ENCODE data around the gene ALOX15B. TPM values are rescaled to one million over a fixed set of nuclear protein-coding genes. Genes with fewer than 3 reads are reported as not detected.

ALOX15B gene
- total RNA-seq, 5 donors from 2014 or later (not counting 1 experiment from before 2014, with no cell fraction given): 0.10 to 0.20 (median 0.13) TPM; not detected in 2

DNA sequence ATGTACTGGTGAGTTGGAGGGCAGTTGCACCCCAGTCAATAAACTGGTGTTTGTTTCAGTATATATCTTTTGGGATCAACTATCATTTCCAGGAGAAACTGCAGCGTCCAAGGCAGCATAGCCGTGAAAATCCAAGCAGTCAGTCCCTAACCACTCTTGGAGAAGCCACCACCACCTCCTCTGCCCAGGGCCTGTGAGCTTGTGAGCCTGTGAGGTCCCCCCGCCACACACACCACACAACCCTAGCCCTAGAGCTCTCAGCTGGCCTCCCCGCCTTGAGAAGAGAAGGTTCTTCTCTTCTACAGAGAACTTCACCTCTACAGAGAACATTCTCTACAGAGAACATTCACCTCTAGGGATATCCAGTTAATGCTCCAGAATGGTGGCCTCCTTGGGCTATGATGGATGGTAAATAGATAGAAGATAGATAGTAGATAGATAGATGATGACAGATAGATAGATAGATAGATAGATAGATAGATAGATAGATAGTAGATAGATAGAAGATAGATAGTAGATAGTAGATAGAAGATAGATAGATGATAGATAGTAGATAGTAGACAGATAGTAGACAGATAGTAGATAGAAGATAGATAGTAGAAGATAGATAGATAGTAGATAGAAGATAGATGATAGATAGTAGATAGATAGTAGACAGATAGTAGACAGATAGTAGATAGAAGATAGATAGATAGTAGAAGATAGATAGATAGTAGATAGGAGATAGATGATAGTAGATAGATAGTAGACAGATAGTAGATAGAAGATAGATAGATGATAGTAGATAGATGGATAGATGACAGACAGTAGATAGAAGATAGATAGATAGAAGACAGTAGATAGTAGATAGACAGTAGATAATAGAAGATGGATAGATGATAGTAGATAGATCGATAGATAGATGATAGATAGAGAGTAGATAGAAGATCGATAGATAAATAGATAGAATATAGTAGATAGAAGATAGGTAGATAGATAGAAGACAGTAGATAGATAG is 13.7 kb downstream of the ALOX15B start:
- no peak for DNase-seq
- CTCF ChIA-PET: no interaction called here
- peaks cover 0 to 11% of the 10 kb centered on the region in 2 donors for H3K27me3 Mint-ChIP-seq

DNA sequence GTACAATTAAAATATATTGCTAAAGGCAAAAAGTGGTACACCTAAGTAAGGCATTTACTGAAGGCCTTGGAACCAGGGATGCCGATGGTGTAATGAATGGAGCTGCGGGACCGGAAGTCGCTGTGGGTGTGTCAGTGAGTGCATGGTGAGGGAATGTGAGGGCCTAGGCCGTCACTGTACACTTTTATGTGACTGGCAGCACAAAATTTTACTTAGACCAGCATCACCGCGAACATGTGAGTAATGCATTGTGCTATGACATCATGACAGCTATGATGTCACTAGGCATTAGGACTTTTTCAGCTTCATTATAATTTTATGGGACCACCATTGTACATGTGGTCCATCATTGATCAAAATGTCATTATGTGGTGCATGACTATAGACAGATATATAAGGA is 14.7 kb downstream of the ALOX15B start:
- WGBS (ENCODE audit: insufficient coverage): 92% methylated on average over 6 of the region's 7 CpGs

More for the DNA sequence above, 13.7 kb downstream of the ALOX15B start:
- no peak for ATAC-seq (replicated peaks in 1 of 4)
- Mint-ChIP-seq H3K27ac (no peak overlapping the region), H3K9me3 (no peaks in the 10 kb centered on the region), H3K4me3 (no peak overlapping the region), H3K36me3 (no peaks in the 10 kb centered on the region), H3K4me1 (peaks cover 0 to 22% (median 3%) of the 10 kb centered on the region in 3 donors)
- no CpG with 5 or more reads among the region's 6 CpGs for WGBS (ENCODE audit: insufficient coverage)
- Histone ChIP-seq H3K9me3 (no peaks in the 10 kb centered on the region), H3K27ac (ENCODE audit: low read length) (no peak overlapping the region), H3K4me3 (ENCODE audit: control insufficient read depth in 1 of 2, extremely low read depth in 1 of 2, low read length in 1 of 2) (no peak overlapping the region), H3K4me1 (ENCODE audit: control insufficient read depth in 1 of 2, extremely low read depth in 1 of 2, insufficient read depth in 2 of 2, low read length in 2 of 2) (peaks cover 0 to 13% of the 10 kb centered on the region in 2 experiments), H3K36me3 (ENCODE audit: control insufficient read depth in 2 of 2, extremely low read depth in 1 of 2, insufficient read depth in 1 of 2, low read length in 1 of 2) (no peaks in the 10 kb centered on the region), H3K27me3 (replicated peaks in 1 of 2; ENCODE audit: control insufficient read depth in 2 of 2, extremely low read depth in 1 of 2, insufficient read depth in 2 of 2, low read length in 1 of 2) (peaks cover 0 to 23% of the 10 kb centered on the region in 2 experiments)
- POLR2A ChIA-PET: no interaction called here

DNA sequence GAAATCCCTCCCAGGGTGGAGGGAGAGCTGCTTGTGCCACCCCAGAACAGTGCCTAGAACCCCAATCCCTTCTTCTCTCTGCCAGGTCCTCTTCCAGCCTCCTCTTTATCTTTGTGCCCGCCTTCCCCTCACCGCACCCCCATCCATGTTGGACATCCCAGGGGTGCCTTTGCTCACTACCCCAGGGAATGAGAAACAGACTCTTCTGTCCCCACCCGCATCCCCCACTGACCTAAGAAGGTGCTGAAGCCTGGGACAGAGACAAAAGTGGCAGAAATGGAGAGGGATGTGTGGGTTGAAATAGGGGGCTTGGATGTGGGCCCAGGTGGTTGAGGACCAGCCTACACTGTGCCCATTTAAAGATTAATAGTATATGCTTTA is 17.0 kb downstream of the ALOX15B start:
- H3K27me3 ChIP-seq (replicated peaks in 1 of 2; ENCODE audit: control insufficient read depth in 2 of 2, extremely low read depth in 1 of 2, insufficient read depth in 2 of 2, low read length in 1 of 2): peaks cover 0 to 16% of the 10 kb centered on the region in 2 experiments
- WGBS (ENCODE audit: insufficient coverage): 93% methylated on average over 2 of the region's 3 CpGs

More for the DNA sequence above, 14.7 kb downstream of the ALOX15B start:
- Histone ChIP-seq H3K27me3 (replicated peaks in 1 of 2; ENCODE audit: control insufficient read depth in 2 of 2, extremely low read depth in 1 of 2, insufficient read depth in 2 of 2, low read length in 1 of 2) (peaks cover 0 to 15% of the 10 kb centered on the region in 2 experiments), H3K4me1 (ENCODE audit: control insufficient read depth in 1 of 2, extremely low read depth in 1 of 2, insufficient read depth in 2 of 2, low read length in 2 of 2) (peaks cover 0 to 13% of the 10 kb centered on the region in 2 experiments), H3K4me3 (ENCODE audit: control insufficient read depth in 1 of 2, extremely low read depth in 1 of 2, low read length in 1 of 2) (no peak overlapping the region), H3K36me3 (ENCODE audit: control insufficient read depth in 2 of 2, extremely low read depth in 1 of 2, insufficient read depth in 1 of 2, low read length in 1 of 2) (no peaks in the 10 kb centered on the region), H3K9me3 (no peaks in the 10 kb centered on the region), H3K27ac (ENCODE audit: low read length) (no peak overlapping the region)
- H3K4me3 Mint-ChIP-seq: no peak overlapping the region
- no peaks in the 10 kb centered on the region for H3K36me3 Mint-ChIP-seq
- CTCF ChIA-PET: no interaction called here
- no peaks in the 10 kb centered on the region for H3K9me3 Mint-ChIP-seq
- ATAC-seq (replicated peaks in 1 of 4) (no peak), DNase-seq (no peak)
- peaks cover 0 to 24% (median 6%) of the 10 kb centered on the region in 3 donors for H3K4me1 Mint-ChIP-seq
- peaks cover 0 to 18% of the 10 kb centered on the region in 2 donors for H3K27me3 Mint-ChIP-seq
- no peak overlapping the region for H3K27ac Mint-ChIP-seq
- POLR2A ChIA-PET: no interaction called here

DNA sequence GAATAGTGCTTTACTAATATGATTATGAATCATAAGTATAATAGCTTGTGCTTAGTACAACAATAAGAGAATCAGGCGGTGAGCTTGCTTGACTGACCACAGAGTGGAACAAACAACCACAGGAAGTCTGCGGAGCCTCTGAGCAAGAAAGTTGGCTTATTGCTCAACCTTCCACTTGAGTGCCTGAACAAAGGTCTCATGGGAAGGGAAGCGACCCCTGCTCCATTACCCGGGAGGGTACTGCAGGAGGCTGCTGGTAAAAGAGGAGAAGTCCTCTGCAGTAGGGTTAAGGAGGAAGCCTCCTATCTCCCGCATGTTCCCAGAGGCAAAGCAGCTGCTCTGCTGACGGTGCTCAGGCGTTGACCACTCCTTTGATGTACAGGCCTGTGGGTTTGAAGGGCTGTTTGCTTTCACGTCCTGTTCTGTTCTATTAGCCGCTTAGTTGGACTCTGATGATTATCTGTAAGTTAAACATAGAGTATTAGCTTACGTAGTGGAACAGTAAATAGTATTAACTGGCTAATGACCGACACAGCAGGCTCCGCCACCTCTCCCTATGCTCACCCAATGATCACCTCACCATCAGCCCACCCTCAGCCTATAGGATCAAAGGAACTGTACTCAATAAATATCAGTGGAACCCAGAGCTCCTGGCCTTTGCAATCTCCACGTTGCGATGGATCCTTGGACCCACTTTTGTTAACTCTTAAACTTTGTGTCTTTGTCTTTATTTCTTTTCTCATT is 17.5 kb downstream of the ALOX15B start:
- peaks cover 0 to 24% (median 6%) of the 10 kb centered on the region in 3 donors for H3K4me1 Mint-ChIP-seq
- Histone ChIP-seq H3K9me3 (no peaks in the 10 kb centered on the region), H3K36me3 (ENCODE audit: control insufficient read depth in 2 of 2, extremely low read depth in 1 of 2, insufficient read depth in 1 of 2, low read length in 1 of 2) (no peaks in the 10 kb centered on the region), H3K4me1 (ENCODE audit: control insufficient read depth in 1 of 2, extremely low read depth in 1 of 2, insufficient read depth in 2 of 2, low read length in 2 of 2) (peaks cover 0 to 13% of the 10 kb centered on the region in 2 experiments), H3K27ac (ENCODE audit: low read length) (no peak overlapping the region), H3K4me3 (ENCODE audit: control insufficient read depth in 1 of 2, extremely low read depth in 1 of 2, low read length in 1 of 2) (no peak overlapping the region), H3K27me3 (replicated peaks in 1 of 2; ENCODE audit: control insufficient read depth in 2 of 2, extremely low read depth in 1 of 2, insufficient read depth in 2 of 2, low read length in 1 of 2) (peaks cover 2 to 16% of the 10 kb centered on the region in 2 experiments)
- no peak overlapping the region for H3K27ac Mint-ChIP-seq
- ATAC-seq (replicated peaks in 1 of 4): no peak
- H3K4me3 Mint-ChIP-seq: no peak overlapping the region
- no peaks in the 10 kb centered on the region for H3K9me3 Mint-ChIP-seq
- peak in 2 of 35 experiments; percentile 12 to 30 for DNase-seq
- POLR2A ChIA-PET: interaction anchor here (0.6 kb wide), 3 partner anchors 244 to 1086 kb away, joined by 3 to 5 read pairs (median 4); no protein-coding TSS in a partner anchor
- peaks cover 22 to 41% of the 10 kb centered on the region in 2 donors for H3K27me3 Mint-ChIP-seq
- no peaks in the 10 kb centered on the region for H3K36me3 Mint-ChIP-seq
- CTCF ChIA-PET: interaction anchor here (0.6 to 1.5 kb wide), 8 partner anchors 23 to 312 kb away, joined by 3 to 6 read pairs (median 3); no protein-coding TSS in a partner anchor
- WGBS (ENCODE audit: insufficient coverage): 58% methylated on average over 6 of the region's 14 CpGs

More for the DNA sequence above, 17.0 kb downstream of the ALOX15B start:
- Histone ChIP-seq H3K27ac (ENCODE audit: low read length) (no peak overlapping the region), H3K4me3 (ENCODE audit: control insufficient read depth in 1 of 2, extremely low read depth in 1 of 2, low read length in 1 of 2) (no peak overlapping the region), H3K36me3 (ENCODE audit: control insufficient read depth in 2 of 2, extremely low read depth in 1 of 2, insufficient read depth in 1 of 2, low read length in 1 of 2) (no peaks in the 10 kb centered on the region), H3K9me3 (no peaks in the 10 kb centered on the region), H3K4me1 (ENCODE audit: control insufficient read depth in 1 of 2, extremely low read depth in 1 of 2, insufficient read depth in 2 of 2, low read length in 2 of 2) (peaks cover 0 to 13% of the 10 kb centered on the region in 2 experiments)
- Mint-ChIP-seq H3K27me3 (peaks cover 16 to 36% of the 10 kb centered on the region in 2 donors), H3K4me3 (no peak overlapping the region), H3K4me1 (peaks cover 0 to 24% (median 6%) of the 10 kb centered on the region in 3 donors), H3K9me3 (no peaks in the 10 kb centered on the region), H3K36me3 (no peaks in the 10 kb centered on the region), H3K27ac (no peak overlapping the region)
- DNase-seq (no peak), ATAC-seq (replicated peaks in 1 of 4) (no peak)
- CTCF ChIA-PET: interaction anchor here in 1 of 2 donors (1.2 kb wide), 1 partner anchor 66 kb away, joined by 3 read pairs; no protein-coding TSS in a partner anchor
- POLR2A ChIA-PET: interaction anchor here in 1 of 2 donors (0.6 kb wide), 1 partner anchor 1085 kb away, joined by 3 read pairs; no protein-coding TSS in a partner anchor

DNA sequence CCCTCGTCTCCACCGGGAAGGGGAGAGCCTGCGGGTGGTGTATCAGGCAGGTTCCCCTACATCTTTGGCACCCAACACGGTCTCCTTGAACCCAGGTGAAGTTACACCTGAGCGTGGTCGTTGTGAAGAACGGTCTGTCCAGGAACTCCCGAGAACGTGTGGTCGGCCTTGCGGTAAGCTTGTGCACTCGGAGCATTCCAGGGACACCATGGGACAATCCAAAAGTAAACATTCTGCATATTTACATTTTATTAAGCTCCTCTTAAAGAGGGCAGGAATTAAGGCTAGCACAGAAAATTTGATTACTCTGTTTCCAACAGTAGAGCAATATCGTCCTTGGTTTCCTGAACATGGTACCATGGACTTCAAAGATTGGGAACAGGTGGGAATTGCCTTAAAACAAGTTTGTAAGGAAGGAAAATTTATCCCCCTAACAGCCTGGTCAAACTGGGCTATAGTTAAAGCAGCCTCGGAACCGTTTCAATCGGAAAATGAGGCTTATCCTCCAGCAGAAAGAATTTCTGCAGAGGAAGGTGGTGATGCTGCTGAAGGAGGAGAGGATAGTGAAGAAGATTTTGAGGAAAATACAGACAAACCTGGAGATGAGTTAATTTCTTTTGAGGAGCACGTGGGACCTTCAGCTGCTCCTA is 18.2 kb downstream of the ALOX15B start:
- peak overlapping the region in 1 of 2 donors; percentile 56 for H3K27ac Mint-ChIP-seq
- no peaks in the 10 kb centered on the region for H3K9me3 Mint-ChIP-seq
- H3K4me3 Mint-ChIP-seq: no peak overlapping the region
- H3K4me1 Mint-ChIP-seq: peaks cover 0 to 24% (median 6%) of the 10 kb centered on the region in 3 donors
- H3K9me3 ChIP-seq: no peaks in the 10 kb centered on the region
- H3K4me1 ChIP-seq (ENCODE audit: control insufficient read depth in 1 of 2, extremely low read depth in 1 of 2, insufficient read depth in 2 of 2, low read length in 2 of 2): peaks cover 0 to 13% of the 10 kb centered on the region in 2 experiments
- no peaks in the 10 kb centered on the region for H3K36me3 Mint-ChIP-seq
- 85% methylated on average over 9 of the region's 17 CpGs for WGBS (ENCODE audit: insufficient coverage)
- no peaks in the 10 kb centered on the region for H3K36me3 ChIP-seq (ENCODE audit: control insufficient read depth in 2 of 2, extremely low read depth in 1 of 2, insufficient read depth in 1 of 2, low read length in 1 of 2)
- H3K27me3 Mint-ChIP-seq: peaks cover 28 to 47% of the 10 kb centered on the region in 2 donors
- H3K27me3 ChIP-seq (replicated peaks in 1 of 2; ENCODE audit: control insufficient read depth in 2 of 2, extremely low read depth in 1 of 2, insufficient read depth in 2 of 2, low read length in 1 of 2): peaks cover 2 to 16% of the 10 kb centered on the region in 2 experiments
- H3K27ac ChIP-seq (ENCODE audit: low read length): no peak overlapping the region
- H3K4me3 ChIP-seq (ENCODE audit: control insufficient read depth in 1 of 2, extremely low read depth in 1 of 2, low read length in 1 of 2): no peak overlapping the region
- DNase-seq: no peak
- CTCF ChIA-PET: interaction anchor here (0.6 to 1.5 kb wide), 14 partner anchors 22 to 611 kb away, joined by 3 to 7 read pairs (median 4); no protein-coding TSS in a partner anchor
- no peak for ATAC-seq (replicated peaks in 1 of 4)
- POLR2A ChIA-PET: interaction anchor here in 1 of 2 donors (0.6 kb wide), 2 partner anchors 244 to 327 kb away, joined by 4 to 5 read pairs; no protein-coding TSS in a partner anchor

Measured in T-cell (primary cell).